Naive thymus-derived CD4-positive, alpha-beta T cell (primary cell): ENCODE results near the gene SFT2D3. TPM values are rescaled to one million over a fixed set of nuclear protein-coding genes. Genes with fewer than 3 reads are reported as not detected.
A peak's percentile ranks its signal among the peaks of the same experiment; 100 is the strongest.

Experiments used
- ATAC-seq: fragments of 150-1000 bp; cut with Tn5 transposase; 2 replicates; pipeline ENCODE4 v1.10.0; 2021; ENCODE audit warnings: mild to moderate bottlenecking, moderate library complexity
- CTCF ChIA-PET: fragments of 350-600 bp; sonication (Branson Sonifier 250); formaldehyde crosslinking; loops from one replicate; lab custom pipeline; 2021; ENCODE audit warnings: antibody characterized with exemption; lab: Charles Lee
- POLR2A ChIA-PET: fragments of 350-600 bp; sonication (Branson Sonifier 250); formaldehyde crosslinking; loops from one replicate; lab custom pipeline; 2021; ENCODE audit warnings: antibody characterized with exemption, inconsistent platforms; lab: Charles Lee
- DNase-seq, 9 donors: peaks; one replicate each; pipeline versions ENCODE4 v3.0.0 to v3.0.0-alpha.2; 2020 to 2022; ENCODE audit warnings: mixed read lengths in 1 of 9
- H3K27ac ChIP-seq: one replicate; pipeline ENCODE4 v1.7.0; 2013; ENCODE audit warnings: mild to moderate bottlenecking, low read depth, low read length, moderate library complexity
- H3K27me3 ChIP-seq, 2 donors: one replicate each; pipeline ENCODE4 v1.7.0; 2013; ENCODE audit warnings: low read length in 2 of 2, mild to moderate bottlenecking in 2 of 2, moderate library complexity in 2 of 2; ENCODE audit not compliant: control insufficient read depth in 2 of 2, insufficient read depth in 2 of 2
- H3K36me3 ChIP-seq, 3 experiments: 1 replicate in 2 of 3; 2 replicates in 1 of 3; pipeline ENCODE4 v1.7.0; 2013; ENCODE audit warnings: low read length in 3 of 3, mild to moderate bottlenecking in 3 of 3, moderate library complexity in 1 of 3; ENCODE audit not compliant: insufficient read depth in 3 of 3, control insufficient read depth in 2 of 3
- H3K4me1 ChIP-seq, 2 donors: one replicate each; pipeline ENCODE4 v1.7.0; 2013; ENCODE audit warnings: low read length in 2 of 2, mild to moderate bottlenecking in 2 of 2, moderate library complexity in 1 of 2; ENCODE audit not compliant: control insufficient read depth in 2 of 2, insufficient read depth in 2 of 2
- H3K4me3 ChIP-seq: 2 replicates; pipeline ENCODE4 v1.7.0; 2013; ENCODE audit warnings: mild to moderate bottlenecking, low read length
- H3K9me3 ChIP-seq, 3 experiments: 1 replicate in 2 of 3; 2 replicates in 1 of 3; pipeline ENCODE4 v1.7.0; 2013; ENCODE audit warnings: low read length in 3 of 3; ENCODE audit not compliant: control insufficient read depth in 2 of 3
- H3K27ac Mint-ChIP-seq, 9 donors: one replicate each; pipeline ENCODE4 v1.8.0; 2020 to 2022; ENCODE audit warnings: mixed read lengths in 9 of 9, mild to moderate bottlenecking in 8 of 9, moderate library complexity in 5 of 9, inconsistent platforms in 2 of 9
- H3K27me3 Mint-ChIP-seq, 5 donors: one replicate each; pipeline ENCODE4 v1.8.0; 2021 to 2022; ENCODE audit warnings: mixed read lengths in 5 of 5, mild to moderate bottlenecking in 1 of 5
- H3K36me3 Mint-ChIP-seq, 5 donors: one replicate each; pipeline ENCODE4 v1.8.0; 2020 to 2022; ENCODE audit warnings: mixed read lengths in 5 of 5, mild to moderate bottlenecking in 3 of 5, inconsistent platforms in 1 of 5
- H3K4me1 Mint-ChIP-seq, 7 donors: one replicate each; pipeline ENCODE4 v1.8.0; 2020 to 2022; ENCODE audit warnings: mixed read lengths in 7 of 7, mild to moderate bottlenecking in 3 of 7, inconsistent platforms in 1 of 7
- H3K4me3 Mint-ChIP-seq, 10 donors: one replicate each; pipeline ENCODE4 v1.8.0; 2020 to 2022; ENCODE audit warnings: mild to moderate bottlenecking in 10 of 10, mixed read lengths in 10 of 10, moderate library complexity in 6 of 10, inconsistent platforms in 2 of 10
- H3K9me3 Mint-ChIP-seq, 11 donors: one replicate each; pipeline ENCODE4 v1.8.0; 2020 to 2022; ENCODE audit warnings: mixed read lengths in 11 of 11, mild to moderate bottlenecking in 4 of 11, inconsistent platforms in 1 of 11, moderate library complexity in 1 of 11
- intact Hi-C, 2 donors: fragments of 100-400 bp; cut with micrococcal nuclease; formaldehyde crosslinking; loops; one replicate each; pipeline ENCODE4 v1.15.1; 2023
- polyA plus RNA-seq, 2 donors: library from polyadenylated mRNA; unstranded; fragments of 300-500 nt; fragmentation: Illumina TruSeq; gene quantifications; one replicate each; pipeline ENCODE4 v1.2.3, GENCODE V29; 2021
- total RNA-seq, 6 experiments: library from RNA in 5 of 6; stranded (reverse) in 5 of 6; gene quantifications; 1 replicate in 5 of 6; 2 replicates in 1 of 6; pipeline ENCODE4 v1.2.3 and lab custom pipeline; 2021 to 2026

Gene SFT2D3
- total and polyA plus RNA-seq, 7 experiments from 2014 or later = 1.4 to 17.8 (median 7.8) TPM

DNA sequence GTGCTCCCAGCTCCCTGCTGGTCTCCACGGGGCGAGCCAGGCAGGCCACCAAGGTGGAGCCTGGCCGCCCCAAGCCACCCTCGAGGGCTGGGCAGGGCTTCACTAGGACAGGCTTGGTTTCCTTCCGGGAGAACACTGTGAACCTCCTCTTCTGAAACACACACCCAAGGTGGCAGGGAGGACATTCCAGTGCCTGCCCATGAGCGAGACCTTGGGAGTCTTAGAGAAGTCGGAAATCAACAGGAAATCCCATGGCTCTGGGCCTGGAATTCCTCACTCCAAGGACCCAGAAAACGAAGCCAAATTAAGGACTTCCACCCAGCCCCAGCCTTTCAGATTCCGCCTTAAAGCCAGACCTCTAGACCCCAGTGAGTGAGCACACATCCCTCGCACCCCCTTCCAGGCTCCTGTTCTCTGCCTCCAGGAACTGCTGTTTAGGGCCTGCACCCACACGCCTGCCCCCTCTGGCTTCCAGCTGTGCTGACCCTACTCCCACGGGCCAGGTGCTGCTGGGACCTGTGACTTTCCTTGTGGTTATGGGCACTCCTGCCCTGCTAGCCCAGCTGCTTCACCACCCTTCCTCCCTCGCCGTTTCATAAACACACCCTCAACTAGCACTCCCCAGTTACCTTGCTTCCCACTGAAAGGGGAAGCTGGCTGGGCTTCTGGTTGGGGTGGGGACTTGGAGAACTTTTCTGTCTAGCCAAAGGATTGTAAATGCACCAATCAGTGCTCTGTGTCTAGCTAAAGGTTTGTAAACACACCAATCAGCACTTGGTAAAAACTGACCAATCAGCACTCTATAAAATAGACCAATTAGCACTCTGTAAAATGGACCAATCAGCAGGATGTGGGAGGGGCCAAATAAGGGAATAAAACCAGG is 41.6 kb upstream of the SFT2D3 start:
- peak overlapping the region in 1 of 9 donors; percentile 38 for H3K27ac Mint-ChIP-seq
- CTCF ChIA-PET = no interaction called here
- peaks cover 17 to 31% (median 26%) of the 10 kb centered on the region in 5 donors for H3K27me3 Mint-ChIP-seq

DNA sequence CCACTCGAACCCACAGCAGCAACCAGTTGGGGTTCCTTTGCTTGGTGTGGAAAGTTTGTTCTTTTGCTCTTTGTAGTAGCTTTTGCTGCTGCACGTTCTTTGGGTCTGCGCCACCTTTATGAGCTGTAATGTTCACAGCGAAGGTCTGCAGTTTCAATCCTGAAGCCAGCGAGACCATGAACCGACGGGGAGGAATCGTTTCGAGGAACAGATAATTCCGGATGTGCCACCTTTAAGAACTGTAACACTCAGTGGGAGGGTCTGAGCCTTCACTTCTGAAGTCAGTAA is 41.1 kb upstream of the SFT2D3 start:
- Mint-ChIP-seq H3K4me1 (peaks cover 0 to 7% (median 0%) of the 10 kb centered on the region in 7 donors), H3K27ac (peak overlapping the region in 1 of 9 donors; percentile 38), H3K36me3 (no peaks in the 10 kb centered on the region), H3K4me3 (no peak overlapping the region), H3K9me3 (peaks cover 0 to 1% (median 0%) of the 10 kb centered on the region in 11 donors), H3K27me3 (peaks cover 23 to 37% (median 32%) of the 10 kb centered on the region in 5 donors)
- Histone ChIP-seq H3K4me3 (no peak overlapping the region), H3K9me3 (no peaks in the 10 kb centered on the region), H3K4me1 (no peaks in the 10 kb centered on the region), H3K27ac (no peak overlapping the region), H3K36me3 (no peaks in the 10 kb centered on the region), H3K27me3 (no peaks in the 10 kb centered on the region)
- no peak for ATAC-seq
- CTCF ChIA-PET = no interaction called here
- intact Hi-C loops = no loop called here
- POLR2A ChIA-PET = no interaction called here
- no peak for DNase-seq

More for the DNA sequence above, 41.6 kb upstream of the SFT2D3 start:
- intact Hi-C loops = no loop called here
- Histone ChIP-seq H3K36me3 (no peaks in the 10 kb centered on the region), H3K4me1 (no peaks in the 10 kb centered on the region), H3K4me3 (no peak overlapping the region), H3K27ac (no peak overlapping the region), H3K9me3 (no peaks in the 10 kb centered on the region), H3K27me3 (no peaks in the 10 kb centered on the region)
- no peak overlapping the region for H3K4me3 Mint-ChIP-seq
- no peaks in the 10 kb centered on the region for H3K36me3 Mint-ChIP-seq
- POLR2A ChIA-PET = no interaction called here
- H3K4me1 Mint-ChIP-seq = peaks cover 0 to 7% (median 0%) of the 10 kb centered on the region in 7 donors
- peak; percentile 21 for ATAC-seq
- DNase-seq = no peak
- H3K9me3 Mint-ChIP-seq = peaks cover 0 to 1% (median 0%) of the 10 kb centered on the region in 11 donors

DNA sequence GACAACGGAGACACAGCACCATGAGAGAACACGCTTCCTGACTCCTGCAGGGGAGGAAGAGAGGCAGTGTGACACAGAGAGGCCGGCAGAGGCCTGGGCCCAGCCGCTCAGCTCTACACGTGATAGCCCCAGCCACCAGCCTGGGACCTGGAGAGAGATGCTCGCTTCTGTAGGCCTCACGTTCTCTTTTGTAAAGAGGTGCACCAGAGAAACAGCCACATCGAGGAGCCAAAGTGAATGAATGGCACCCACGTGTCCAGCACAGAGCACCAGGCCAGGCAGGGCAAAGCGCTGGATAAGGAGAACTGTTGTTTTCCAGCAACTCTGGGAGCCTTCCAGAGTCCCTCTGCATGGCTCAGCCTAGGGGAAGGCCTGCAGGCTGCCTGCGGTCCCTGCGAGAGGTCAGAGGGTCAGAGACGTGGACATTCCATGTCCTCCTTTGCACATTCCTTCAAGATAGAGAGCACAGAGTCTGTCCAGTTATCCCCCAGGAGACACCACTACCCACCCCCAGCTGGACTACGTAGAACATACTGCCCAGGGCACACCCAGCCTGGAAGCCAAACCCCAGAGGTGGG is 40.1 kb upstream of the SFT2D3 start:
- H3K27ac ChIP-seq = no peak overlapping the region
- peaks cover 0 to 6% (median 0%) of the 10 kb centered on the region in 7 donors for H3K4me1 Mint-ChIP-seq
- H3K4me1 ChIP-seq = no peaks in the 10 kb centered on the region
- ATAC-seq (no peak), DNase-seq (no peak)
- peaks cover 23 to 43% (median 41%) of the 10 kb centered on the region in 5 donors for H3K27me3 Mint-ChIP-seq
- no peak overlapping the region for H3K27ac Mint-ChIP-seq
- intact Hi-C loops = no loop called here
- no peaks in the 10 kb centered on the region for H3K9me3 ChIP-seq
- ChIA-PET CTCF (no interaction called here), POLR2A (no interaction called here)
- H3K36me3 ChIP-seq = no peaks in the 10 kb centered on the region
- H3K4me3 Mint-ChIP-seq = no peak overlapping the region
- no peak overlapping the region for H3K4me3 ChIP-seq
- H3K36me3 Mint-ChIP-seq = no peaks in the 10 kb centered on the region
- H3K9me3 Mint-ChIP-seq = peaks cover 0 to 1% (median 0%) of the 10 kb centered on the region in 11 donors
- peaks cover 0 to 4% of the 10 kb centered on the region in 2 donors for H3K27me3 ChIP-seq

DNA sequence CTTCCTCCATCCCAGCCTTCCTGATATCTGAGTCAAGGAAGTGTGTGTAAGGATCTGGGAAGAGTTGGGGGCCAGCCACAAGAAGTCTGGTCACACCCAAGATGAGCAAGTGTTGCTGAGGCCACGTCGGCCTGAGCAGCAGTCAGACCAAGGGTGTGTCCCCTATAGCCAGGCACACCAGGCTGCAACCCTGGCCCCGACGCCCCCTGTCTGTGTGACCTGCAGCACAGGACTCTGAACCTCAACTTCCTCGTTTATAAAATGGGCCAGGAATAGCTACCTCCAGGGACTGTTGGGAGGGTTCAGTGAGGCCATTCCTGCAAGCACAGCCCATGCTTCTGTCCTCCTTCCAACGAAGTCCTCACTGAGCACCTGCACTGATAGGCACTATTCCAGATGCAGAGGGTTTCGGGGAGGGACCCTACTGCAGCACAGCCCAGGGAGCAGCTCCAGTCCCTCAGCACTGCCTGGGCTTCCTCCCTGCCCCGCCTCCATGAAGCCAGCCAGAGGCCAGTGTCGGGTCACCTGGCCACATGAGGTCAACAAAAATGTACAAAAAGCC is 39.3 kb upstream of the SFT2D3 start:
- intact Hi-C loops = no loop called here
- Mint-ChIP-seq H3K9me3 (peaks cover 0 to 1% (median 0%) of the 10 kb centered on the region in 11 donors), H3K27me3 (peaks cover 32 to 51% (median 50%) of the 10 kb centered on the region in 5 donors), H3K27ac (no peak overlapping the region), H3K36me3 (no peaks in the 10 kb centered on the region), H3K4me3 (no peak overlapping the region), H3K4me1 (peaks cover 0 to 5% (median 0%) of the 10 kb centered on the region in 7 donors)
- no peak overlapping the region for H3K27ac ChIP-seq
- DNase-seq (no peak), ATAC-seq (no peak)
- POLR2A ChIA-PET = no interaction called here
- CTCF ChIA-PET = no interaction called here
- H3K4me1 ChIP-seq = no peaks in the 10 kb centered on the region
- peaks cover 0 to 4% of the 10 kb centered on the region in 2 donors for H3K27me3 ChIP-seq
- H3K4me3 ChIP-seq = no peak overlapping the region
- H3K9me3 ChIP-seq = no peaks in the 10 kb centered on the region
- no peaks in the 10 kb centered on the region for H3K36me3 ChIP-seq

DNA sequence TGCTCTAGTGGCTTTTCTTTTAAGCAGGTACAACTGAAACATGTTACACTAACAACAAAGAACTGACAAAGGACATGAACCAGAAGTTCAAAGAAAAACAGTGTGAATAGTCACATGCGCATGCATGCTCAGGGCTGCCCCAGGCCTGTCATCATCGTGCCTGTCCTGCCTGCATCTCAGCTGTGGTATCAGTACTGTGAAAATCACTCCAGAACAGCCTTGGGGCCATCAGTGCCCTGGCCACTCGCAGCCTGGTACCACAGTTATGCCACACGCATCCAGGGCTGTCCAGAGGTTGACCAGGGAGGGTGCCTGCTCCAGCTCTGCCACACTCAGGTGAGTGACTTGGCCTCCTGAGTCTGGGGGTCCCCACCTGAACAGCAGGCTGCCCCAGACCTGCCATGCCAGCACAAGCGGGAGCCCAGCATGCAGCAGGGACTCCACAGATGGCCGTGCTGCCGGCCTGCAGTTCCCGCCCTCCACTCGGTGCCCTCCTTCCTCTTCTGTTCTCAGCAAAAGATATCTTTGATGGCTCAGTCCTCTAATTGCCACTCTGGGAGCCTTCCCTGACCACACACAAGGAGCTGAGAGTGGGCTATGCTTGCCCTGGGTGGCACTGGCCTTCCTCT is 38.2 kb upstream of the SFT2D3 start:
- Mint-ChIP-seq H3K27ac (no peak overlapping the region), H3K4me3 (no peak overlapping the region), H3K4me1 (peaks cover 0 to 5% (median 0%) of the 10 kb centered on the region in 7 donors), H3K36me3 (no peaks in the 10 kb centered on the region), H3K27me3 (peaks cover 33 to 59% (median 55%) of the 10 kb centered on the region in 5 donors), H3K9me3 (peaks cover 0 to 1% (median 0%) of the 10 kb centered on the region in 11 donors)
- no peaks in the 10 kb centered on the region for H3K36me3 ChIP-seq
- no peak for DNase-seq
- no peak overlapping the region for H3K27ac ChIP-seq
- no peak overlapping the region for H3K4me3 ChIP-seq
- POLR2A ChIA-PET = no interaction called here
- no peaks in the 10 kb centered on the region for H3K4me1 ChIP-seq
- H3K9me3 ChIP-seq = no peaks in the 10 kb centered on the region
- no peak for ATAC-seq
- intact Hi-C loops = no loop called here
- H3K27me3 ChIP-seq = peaks cover 0 to 4% of the 10 kb centered on the region in 2 donors
- CTCF ChIA-PET = no interaction called here

DNA sequence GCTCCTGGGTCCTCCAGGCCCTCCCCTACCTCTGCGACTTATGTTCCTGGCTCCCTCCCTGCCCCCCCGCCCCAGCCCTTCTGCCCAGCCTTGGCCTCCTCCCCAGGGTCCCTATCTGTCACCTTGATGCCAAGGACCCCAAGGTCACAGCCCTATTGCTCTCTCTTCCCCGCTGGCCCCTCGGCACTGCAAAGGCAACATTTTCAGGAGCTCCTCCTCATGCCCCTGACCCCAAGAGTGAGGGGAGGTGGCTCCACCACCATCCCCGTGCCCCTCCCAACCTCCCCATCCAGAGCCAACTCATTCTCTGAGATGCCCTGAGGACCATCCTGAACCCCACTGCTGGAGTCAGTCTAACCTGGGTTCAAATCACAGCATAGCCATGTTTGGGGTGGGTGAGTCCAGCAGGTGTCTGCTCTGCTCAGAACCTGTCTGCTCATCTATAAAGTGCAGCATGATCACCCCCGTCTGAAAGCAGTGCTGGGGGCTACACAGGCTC is 37.7 kb upstream of the SFT2D3 start:
- no peak overlapping the region for H3K27ac ChIP-seq
- POLR2A ChIA-PET = no interaction called here
- Mint-ChIP-seq H3K27ac (no peak overlapping the region), H3K27me3 (peaks cover 33 to 58% (median 55%) of the 10 kb centered on the region in 5 donors), H3K9me3 (peaks cover 0 to 1% (median 0%) of the 10 kb centered on the region in 11 donors), H3K4me1 (peaks cover 0 to 5% (median 0%) of the 10 kb centered on the region in 7 donors), H3K36me3 (no peaks in the 10 kb centered on the region), H3K4me3 (peak overlapping the region in 1 of 10 donors; percentile 20)
- H3K4me1 ChIP-seq = no peaks in the 10 kb centered on the region
- H3K9me3 ChIP-seq = no peaks in the 10 kb centered on the region
- peaks cover 0 to 4% of the 10 kb centered on the region in 2 donors for H3K27me3 ChIP-seq
- intact Hi-C loops = no loop called here
- no peak for DNase-seq
- no peaks in the 10 kb centered on the region for H3K36me3 ChIP-seq
- peak; percentile 10 for ATAC-seq
- no peak overlapping the region for H3K4me3 ChIP-seq
- CTCF ChIA-PET = no interaction called here
